GM10847 (cell line): ENCODE measurements around the gene RAPGEF1.

Experiments
- POLR2A ChIP-seq: IDR thresholded peaks from 2 replicates; pipeline ENCODE4 v1.6.1; 2011; ENCODE audit not compliant: insufficient read length; ENCODE audit errors: extremely low read depth

RAPGEF1 gene

GRCh38 chr9:131537946-131538345 lies 201.9 kb downstream of the RAPGEF1 start:
- TF ChIP-seq POLR2A = no peak

- TF ChIP-seq POLR2A = no peak
Observed at GRCh38 chr9:131534721-131535237, 205.1 kb downstream of the RAPGEF1 start.

GRCh38 chr9:131530920-131531832 lies 208.7 kb downstream of the RAPGEF1 start, which contains the start of gene UCK1:
Gene UCK1, minus strand, starts transcription at chr9:131531263. Its CDS starts 89 bp downstream, at chr9:131531174.
- TF ChIP-seq POLR2A = peak; percentile 47

- no peak for TF ChIP-seq POLR2A
Observed at GRCh38 chr9:131530546-131530919, 209.3 kb downstream of the RAPGEF1 start.

- TF ChIP-seq POLR2A = no peak
Observed at GRCh38 chr9:131529597-131530545, 210.0 kb downstream of the RAPGEF1 start.

- no peak for TF ChIP-seq POLR2A
Observed at GRCh38 chr9:131528886-131529505, 210.9 kb downstream of the RAPGEF1 start.

- no peak for TF ChIP-seq POLR2A
Observed at GRCh38 chr9:131528186-131528585, 211.7 kb downstream of the RAPGEF1 start.
